H9 (cell line): ENCODE measurements around the gene ZNF567. TPM values are rescaled to one million over a fixed set of nuclear protein-coding genes. Genes with fewer than 3 reads are reported as not detected.

Source experiments
- DNase-seq: peaks from one replicate; pipeline ENCODE4 v3.0.0-alpha.2; 2017
- H2AFZ ChIP-seq: one replicate; pipeline ENCODE4 v1.6.1; 2013; ENCODE audit warnings: mild to moderate bottlenecking, low read length, control low read depth, moderate library complexity
- H2AK5ac ChIP-seq: 2 replicates; pipeline ENCODE4 v1.6.1; 2013; ENCODE audit warnings: low read length, control low read depth, mixed read lengths; ENCODE audit not compliant: insufficient read length
- H2BK120ac ChIP-seq: one replicate; pipeline ENCODE4 v1.6.1; 2013; ENCODE audit warnings: low read depth, mild to moderate bottlenecking, low read length, control low read depth, inconsistent platforms; ENCODE audit not compliant: poor library complexity, severe bottlenecking
- H2BK12ac ChIP-seq: 2 replicates; pipeline ENCODE4 v1.6.1; 2013; ENCODE audit warnings: low read length, control low read depth, mixed read lengths, low read depth; ENCODE audit not compliant: insufficient read length
- H2BK15ac ChIP-seq: 2 replicates; pipeline ENCODE4 v1.6.1; 2013; ENCODE audit warnings: low read depth, low read length, control low read depth
- H2BK20ac ChIP-seq: one replicate; pipeline ENCODE4 v1.6.1; 2013; ENCODE audit warnings: low read depth, mild to moderate bottlenecking, low read length, control low read depth, inconsistent platforms; ENCODE audit not compliant: poor library complexity, severe bottlenecking
- H2BK5ac ChIP-seq: 2 replicates; pipeline ENCODE4 v1.6.1; 2013; ENCODE audit warnings: low read length, control low read depth, mixed read lengths; ENCODE audit not compliant: insufficient read length
- H3K14ac ChIP-seq: 2 replicates; pipeline ENCODE4 v1.6.1; 2013; ENCODE audit warnings: low read length, control low read depth; ENCODE audit not compliant: insufficient read depth
- H3K18ac ChIP-seq: 2 replicates; pipeline ENCODE4 v1.6.1; 2013; ENCODE audit warnings: low read depth, mild to moderate bottlenecking, mixed read lengths, low read length, control low read depth; ENCODE audit not compliant: insufficient read length
- H3K23ac ChIP-seq: 2 replicates; pipeline ENCODE4 v1.6.1; 2013; ENCODE audit warnings: low read length, control low read depth, mixed read lengths, low read depth; ENCODE audit not compliant: insufficient read length
- H3K23me2 ChIP-seq: 2 replicates; pipeline ENCODE4 v1.6.1; 2013; ENCODE audit warnings: low read depth, mild to moderate bottlenecking, mixed read lengths, low read length, control low read depth; ENCODE audit not compliant: insufficient read length, poor library complexity, severe bottlenecking
- H3K27ac ChIP-seq: 2 replicates; pipeline ENCODE4 v1.5.1; 2013; ENCODE audit warnings: low read length, control low read depth, mixed read lengths, low read depth; ENCODE audit not compliant: insufficient read length
- H3K27me3 ChIP-seq: 2 replicates; pipeline ENCODE4 v1.6.1; 2013; ENCODE audit warnings: low read length, control low read depth, inconsistent platforms; ENCODE audit not compliant: insufficient read depth
- H3K4ac ChIP-seq: 2 replicates; pipeline ENCODE4 v1.6.1; 2013; ENCODE audit warnings: low read depth, mild to moderate bottlenecking, control low read depth, inconsistent platforms, low read length, moderate library complexity
- H3K4me1 ChIP-seq: 2 replicates; pipeline ENCODE4 v1.6.1; 2013; ENCODE audit warnings: low read length, control low read depth, inconsistent platforms; ENCODE audit not compliant: insufficient read depth
- H3K4me2 ChIP-seq: 2 replicates; pipeline ENCODE4 v1.6.1; 2013; ENCODE audit warnings: low read length, control low read depth, mixed read lengths; ENCODE audit not compliant: insufficient read length, insufficient read depth
- H3K56ac ChIP-seq: 2 replicates; pipeline ENCODE4 v1.6.1; 2013; ENCODE audit warnings: low read depth, mild to moderate bottlenecking, mixed read lengths, low read length, control low read depth; ENCODE audit not compliant: insufficient read length
- H3K79me1 ChIP-seq: 2 replicates; pipeline ENCODE4 v1.6.1; 2013; ENCODE audit warnings: low read depth, mild to moderate bottlenecking, moderate library complexity, low read length, control low read depth, inconsistent platforms; ENCODE audit not compliant: insufficient read depth, poor library complexity, severe bottlenecking
- H3K79me2 ChIP-seq: 2 replicates; pipeline ENCODE4 v1.6.1; 2013; ENCODE audit warnings: low read length, control low read depth, inconsistent platforms; ENCODE audit not compliant: insufficient read depth
- H3K9ac ChIP-seq: 2 replicates; pipeline ENCODE4 v1.6.1; 2013; ENCODE audit warnings: low read length, control low read depth, mixed read lengths; ENCODE audit not compliant: insufficient read length; ENCODE audit errors: extremely low read depth
- H3K9me3 ChIP-seq: one replicate; pipeline ENCODE4 v1.6.1; 2013; ENCODE audit warnings: low read depth, low read length, inconsistent platforms; ENCODE audit not compliant: control insufficient read depth
- H3T11ph ChIP-seq: one replicate; pipeline ENCODE4 v1.6.1; 2013; ENCODE audit warnings: mild to moderate bottlenecking, low read length, control low read depth, inconsistent platforms
- H4K20me1 ChIP-seq: one replicate; pipeline ENCODE4 v1.6.1; 2013; ENCODE audit not compliant: control insufficient read depth, insufficient read length, insufficient read depth
- H4K5ac ChIP-seq: 2 replicates; pipeline ENCODE4 v1.6.1; 2013; ENCODE audit warnings: low read depth, mild to moderate bottlenecking, mixed read lengths, low read length, control low read depth; ENCODE audit not compliant: insufficient read length
- H4K8ac ChIP-seq: replicated peaks from 2 replicates; pipeline ENCODE4 v1.6.1; 2013; ENCODE audit warnings: low read length, control low read depth, mixed read lengths, low read depth; ENCODE audit not compliant: insufficient read length
- H4K91ac ChIP-seq: 2 replicates; pipeline ENCODE4 v1.6.1; 2013; ENCODE audit warnings: low read depth, mild to moderate bottlenecking, moderate library complexity, mixed read lengths, low read length, control low read depth; ENCODE audit not compliant: insufficient read length
- H3K27ac Mint-ChIP-seq, 3 experiments: 2 replicates in 2 of 3; 3 replicates in 1 of 3; pipeline ENCODE4 v1.8.0; 2020 to 2021; ENCODE audit warnings: mixed read lengths in 3 of 3, mild to moderate bottlenecking in 1 of 3, moderate library complexity in 1 of 3
- H3K27me3 Mint-ChIP-seq: 2 replicates; pipeline ENCODE4 v1.8.0; 2021; ENCODE audit warnings: low read depth, mild to moderate bottlenecking, moderate library complexity, mixed read lengths
- H3K36me3 Mint-ChIP-seq, 3 experiments: 2 replicates in 2 of 3; 3 replicates in 1 of 3; pipeline ENCODE4 v1.8.0; 2020 to 2021; ENCODE audit warnings: low read depth in 3 of 3, mixed read lengths in 3 of 3; ENCODE audit not compliant: insufficient read depth in 1 of 3
- H3K4me1 Mint-ChIP-seq, 2 experiments: 2 replicates each; pipeline ENCODE4 v1.8.0; 2020; ENCODE audit warnings: mixed read lengths in 2 of 2
- H3K4me3 Mint-ChIP-seq, 2 experiments: 2 replicates in 1 of 2; 3 replicates in 1 of 2; pipeline ENCODE4 v1.8.0; 2020 to 2021; ENCODE audit warnings: mild to moderate bottlenecking in 2 of 2, mixed read lengths in 2 of 2, moderate library complexity in 1 of 2
- H3K9me3 Mint-ChIP-seq, 2 experiments: 2 replicates in 1 of 2; 3 replicates in 1 of 2; pipeline ENCODE4 v1.8.0; 2020; ENCODE audit warnings: mild to moderate bottlenecking in 2 of 2, mixed read lengths in 2 of 2, moderate library complexity in 1 of 2
- CTCF ChIP-seq: fragments of 200-600 bp; sonication (generic); conservative IDR thresholded peaks from 3 replicates; pipeline ENCODE4 v1.8.0; 2021; ENCODE audit warnings: antibody characterized with exemption, mild to moderate bottlenecking
- WGBS: extraction: QIAGEN DNeasy Blood & Tissue Kit; methylation state at CpG from one replicate; pipeline ENCODE4 v1.1.7; 2013; ENCODE audit warnings: missing lambda C conversion rate, low lambda C conversion rate, mixed read lengths; ENCODE audit not compliant: insufficient read length; ENCODE audit errors: extremely low coverage; 5-methylcytosine and 5-hydroxymethylcytosine counted together
- total RNA-seq: library from RNA; stranded (reverse); gene quantifications from 2 replicates; pipeline ENCODE4 v1.2.1, GENCODE V29; 2021

Gene ZNF567
- total RNA-seq, 1 experiment from 2014 or later: 16.1 TPM

- H3K9me3 ChIP-seq: peaks cover 12% of the 10 kb centered on the region
- no peaks in the 10 kb centered on the region for H3K79me2 ChIP-seq
- no peak overlapping the region for H2BK20ac ChIP-seq
- no peak overlapping the region for H3K4me2 ChIP-seq
- H4K8ac ChIP-seq: no peak overlapping the region
- no peak overlapping the region for H2BK5ac ChIP-seq
- Mint-ChIP-seq H3K9me3 (peaks cover 50 to 66% of the 10 kb centered on the region in 2 experiments), H3K4me3 (no peak overlapping the region), H3K36me3 (peaks cover 63 to 83% (median 74%) of the 10 kb centered on the region in 3 experiments), H3K4me1 (no peaks in the 10 kb centered on the region), H3K27me3 (no peaks in the 10 kb centered on the region), H3K27ac (no peak overlapping the region)
- no peak overlapping the region for H2BK15ac ChIP-seq
- no peak overlapping the region for H3K14ac ChIP-seq
- no peaks in the 10 kb centered on the region for H3K23me2 ChIP-seq
- no peak overlapping the region for H3K23ac ChIP-seq
- WGBS: no CpG with 5 or more reads among the region's 1 CpG
- no peak overlapping the region for H3K18ac ChIP-seq
- no peak overlapping the region for H2BK120ac ChIP-seq
- H3K4me1 ChIP-seq: no peaks in the 10 kb centered on the region
- H4K91ac ChIP-seq: no peak overlapping the region
- no peaks in the 10 kb centered on the region for H3K79me1 ChIP-seq
- TF ChIP-seq CTCF: no peak
- H4K20me1 ChIP-seq: no peaks in the 10 kb centered on the region
- DNase-seq: no peak
- H2AK5ac ChIP-seq: no peak overlapping the region
- no peak overlapping the region for H4K5ac ChIP-seq
- H3T11ph ChIP-seq: no peak overlapping the region
- no peak overlapping the region for H2BK12ac ChIP-seq
- H3K56ac ChIP-seq: no peak overlapping the region
- H3K9ac ChIP-seq: no peak overlapping the region
- H3K4ac ChIP-seq: no peak overlapping the region
- no peak overlapping the region for H3K27ac ChIP-seq
- no peak overlapping the region for H2AFZ ChIP-seq
- H3K27me3 ChIP-seq: no peaks in the 10 kb centered on the region
Observed at GRCh38 chr19:36652958-36653357, 34.5 kb upstream of the ZNF567 start.
